HTERT RPE-1 (cell line): ENCODE data around the gene C15orf39.
"Not testable (repeated sequence)": the region's sequence is repeated elsewhere in the genome, so short reads cannot be mapped to it uniquely, and the experiment has no call there.

Source experiments
- in situ Hi-C: fragments of 300-500 bp; cut with MboI; formaldehyde crosslinking; loops from 4 replicates; pipeline ENCODE4 v1.14.3; 2020; ENCODE audit warnings: low sequenced_read_pairs

Gene C15orf39

GRCh38 chr15:75229191-75230015 is 27.7 kb downstream of the C15orf39 start:
- in situ Hi-C loops, result no loop called here

DNA sequence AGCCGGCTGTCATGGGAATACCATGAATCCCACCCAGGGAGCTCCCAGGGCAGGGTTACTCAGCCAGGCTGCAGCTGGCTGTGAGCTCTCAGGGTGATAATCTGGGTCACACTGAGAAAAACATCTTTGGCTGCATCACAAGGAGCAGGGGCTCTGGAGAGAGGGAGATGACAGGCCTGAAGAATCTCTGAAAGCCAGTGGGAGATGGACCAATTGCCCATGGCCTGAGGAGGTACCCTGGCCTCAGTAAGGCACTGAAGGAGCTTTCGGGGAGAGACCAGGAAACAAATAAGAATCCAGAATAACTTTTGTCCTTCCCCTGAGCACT is 28.3 kb downstream of the C15orf39 start:
- in situ Hi-C loops, result no loop called here

GRCh38 chr15:75230551-75231371 is 29.1 kb downstream of the C15orf39 start:
- in situ Hi-C loops, result no loop called here

GRCh38 chr15:75231836-75232235 is 30.2 kb downstream of the C15orf39 start:
- in situ Hi-C loops, result no loop called here

- in situ Hi-C loops, result no loop called here
These were observed 30.7 kb downstream of the C15orf39 start for GRCh38 chr15:75232252-75232813.

GRCh38 chr15:75232826-75233503 is 31.3 kb downstream of the C15orf39 start:
- in situ Hi-C loops, result no loop called here

GRCh38 chr15:75233504-75234190 is 32.0 kb downstream of the C15orf39 start:
- in situ Hi-C loops, result no loop called here

GRCh38 chr15:75234191-75234810 is 32.6 kb downstream of the C15orf39 start:
- in situ Hi-C loops, result no loop called here

DNA sequence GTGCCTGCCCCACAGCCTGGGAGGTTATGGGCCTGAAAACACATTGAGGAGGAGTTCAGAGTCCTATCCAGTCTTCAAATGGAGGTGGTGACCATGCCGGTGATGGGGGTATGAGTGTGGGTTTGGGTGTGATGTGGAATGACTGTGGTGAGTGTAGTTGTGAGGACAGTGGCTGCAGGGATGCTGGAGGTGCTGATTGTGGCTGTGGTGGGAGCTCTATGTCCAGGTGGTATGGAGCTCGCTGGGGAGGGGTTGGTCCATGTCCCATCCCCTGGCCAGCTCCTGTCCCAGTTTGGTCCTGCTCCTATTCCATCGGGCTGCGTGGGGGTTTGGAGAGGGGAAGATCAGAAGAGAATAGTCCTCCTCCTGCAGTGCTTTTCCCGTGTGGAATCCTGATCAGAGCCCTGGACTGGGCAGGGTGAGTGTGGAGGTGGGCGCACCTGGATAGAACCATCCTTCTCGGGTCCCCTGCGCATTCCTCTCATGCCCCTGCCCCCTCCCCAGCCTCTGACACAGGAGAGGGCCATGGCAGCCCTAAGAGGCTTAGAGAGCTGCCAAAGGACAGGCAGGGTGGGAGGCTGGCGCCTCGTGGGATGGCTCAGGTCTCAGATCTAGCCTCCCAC is 33.5 kb downstream of the C15orf39 start:
- in situ Hi-C loops, result no loop called here

DNA sequence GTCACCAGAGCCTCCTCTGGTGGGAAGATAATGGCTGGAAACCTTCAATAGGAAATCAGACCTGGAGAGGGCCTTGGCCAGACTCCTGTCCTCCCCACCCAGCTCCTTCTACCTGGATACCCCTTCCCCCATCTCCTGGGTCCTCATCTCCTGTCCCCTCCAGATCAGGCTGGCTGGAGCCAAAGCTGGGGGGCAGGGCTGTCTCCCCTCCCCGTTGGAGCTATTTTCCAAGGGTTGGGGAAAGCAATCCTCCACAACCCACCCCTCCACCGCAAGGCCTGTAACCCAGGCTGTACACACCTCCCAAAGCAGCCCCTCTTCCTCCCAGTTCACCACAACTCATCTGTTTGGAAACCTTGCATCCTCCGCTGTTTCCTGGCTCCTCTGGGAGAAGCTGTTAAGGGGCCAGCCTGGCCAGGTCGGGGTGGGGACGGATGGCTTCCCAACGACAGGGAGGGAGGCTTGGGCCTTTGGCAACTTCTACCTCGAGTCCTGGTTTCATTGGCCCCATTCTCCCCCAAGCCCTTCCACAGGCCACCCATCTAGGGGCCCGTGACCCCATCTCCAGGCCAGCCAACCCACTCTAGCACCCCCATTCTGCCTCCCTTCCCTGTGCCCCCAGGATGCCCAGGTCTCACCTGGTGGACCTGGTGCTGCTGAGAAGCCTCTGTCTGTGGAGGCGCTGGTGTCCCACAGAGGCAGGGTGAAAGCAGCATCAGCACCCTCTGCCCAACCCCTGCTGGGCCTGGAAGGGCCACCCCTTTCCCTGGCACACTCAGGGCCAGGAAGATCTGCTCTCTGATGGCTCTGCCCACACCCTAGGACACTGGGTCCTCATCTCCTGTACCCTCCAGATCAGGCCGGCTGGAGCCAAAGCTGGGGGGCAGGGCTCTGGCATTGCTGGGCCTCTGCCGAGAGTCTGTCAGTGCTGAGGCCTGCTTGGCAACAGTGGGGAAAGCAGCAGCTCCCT is 34.4 kb downstream of the C15orf39 start:
- in situ Hi-C loops, result no loop called here

GRCh38 chr15:75237316-75237982 is 35.8 kb downstream of the C15orf39 start:
- in situ Hi-C loops, result no loop called here

- in situ Hi-C loops, result no loop called here
These were observed 36.5 kb downstream of the C15orf39 start for GRCh38 chr15:75238150-75238549.

DNA sequence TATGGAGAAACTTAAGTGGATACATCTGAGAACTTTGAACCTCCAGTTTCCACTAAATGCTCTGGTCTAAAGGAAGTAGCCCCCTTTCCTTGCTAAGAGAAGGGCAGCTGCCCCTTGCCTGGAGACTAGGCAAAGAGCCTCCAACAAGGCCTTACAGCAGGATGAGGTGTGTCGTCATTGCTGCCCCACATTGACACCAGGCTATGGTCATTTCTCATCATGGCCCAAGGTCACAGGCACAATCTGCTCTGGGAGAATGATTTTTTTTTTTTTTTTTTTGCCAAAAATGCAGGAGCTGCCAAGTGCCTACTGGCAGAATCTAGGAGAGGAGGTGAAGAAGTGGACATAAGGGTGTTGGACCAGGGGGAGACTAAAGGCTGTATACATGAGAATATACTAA is 44.1 kb downstream of the C15orf39 start:
- in situ Hi-C loops, result not testable (repeated sequence)

DNA sequence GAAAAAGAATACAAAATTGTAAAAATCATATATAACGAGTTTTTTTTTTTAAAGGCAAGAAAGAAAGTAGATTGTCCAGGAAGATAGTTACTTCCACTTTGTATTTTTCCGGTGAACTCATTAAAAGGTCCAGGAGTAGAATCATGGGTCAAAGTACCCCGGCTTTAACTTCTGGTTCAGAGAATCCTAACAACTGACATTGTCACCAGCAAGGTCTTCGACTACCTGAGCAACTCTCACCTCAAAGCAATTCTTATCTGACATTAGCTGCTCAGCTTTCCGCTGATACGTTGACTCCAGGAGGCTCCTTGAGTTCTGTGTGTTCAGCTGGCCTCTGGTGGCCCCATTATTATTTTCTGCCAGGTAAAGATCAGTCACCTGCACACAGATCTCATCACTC is 47.3 kb downstream of the C15orf39 start:
- in situ Hi-C loops, result not testable (repeated sequence)

GRCh38 chr15:75249726-75250125 is 48.0 kb downstream of the C15orf39 start:
- in situ Hi-C loops, result no loop called here

DNA sequence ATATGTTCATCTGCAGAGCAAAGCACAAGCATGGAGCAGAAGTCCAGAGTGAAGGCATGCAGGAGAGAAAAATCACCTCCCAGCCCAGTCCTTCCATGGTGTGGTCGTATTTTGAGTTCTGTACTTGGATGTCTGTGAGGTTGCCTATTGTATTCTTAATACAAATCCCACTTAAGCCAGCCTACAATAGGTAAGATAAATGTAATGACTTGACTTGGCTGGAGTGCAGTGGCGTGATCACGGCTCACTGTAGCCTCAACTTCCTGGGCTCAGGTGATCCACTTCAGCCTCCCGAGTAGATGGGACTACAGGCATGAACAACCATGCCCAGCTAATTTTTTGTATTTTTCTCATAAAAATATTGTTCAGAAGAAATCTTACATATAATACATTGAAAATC is 49.7 kb downstream of the C15orf39 start:
- in situ Hi-C loops, result not testable (repeated sequence)

DNA sequence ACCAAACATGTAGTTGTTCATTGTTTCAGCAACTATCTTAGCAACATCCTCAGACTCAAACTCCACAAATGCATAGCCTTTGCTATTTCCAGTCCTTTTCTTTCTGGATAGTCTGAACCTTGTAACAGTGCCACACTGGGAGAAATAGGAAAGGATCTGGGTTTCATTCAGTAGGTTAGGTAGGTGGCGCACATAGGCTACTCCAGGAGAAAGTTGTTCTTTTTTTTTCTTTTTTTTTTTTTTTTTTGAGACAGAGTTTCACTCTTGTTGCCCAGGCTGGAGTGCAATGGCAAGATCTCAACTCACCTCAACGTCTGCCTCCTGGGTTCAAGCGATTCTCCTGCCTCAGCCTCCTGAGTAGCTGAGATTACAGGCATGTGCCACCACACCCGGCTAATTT is 50.6 kb downstream of the C15orf39 start:
- in situ Hi-C loops, result not testable (repeated sequence)

DNA sequence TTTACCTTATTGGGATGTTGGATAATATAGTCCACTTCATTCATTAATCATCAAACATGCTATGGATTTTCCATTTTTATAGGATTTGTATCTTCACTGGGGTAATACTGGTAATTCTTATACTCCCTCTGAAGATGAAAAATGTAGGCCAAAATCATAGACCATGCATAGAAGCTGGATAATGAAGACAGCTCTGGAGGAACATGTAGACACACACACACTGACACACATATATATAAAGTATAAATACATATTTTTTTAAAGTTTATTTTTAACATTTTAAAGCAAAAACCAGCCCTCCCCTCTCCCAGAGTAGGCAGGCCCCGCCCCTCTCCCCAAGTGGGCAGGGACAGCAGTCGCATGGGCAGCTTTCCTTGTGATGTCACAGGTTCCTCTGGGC is 56.4 kb downstream of the C15orf39 start, which contains the start of gene GOLGA6C:
Gene GOLGA6C, plus strand, starts transcription at position 301 of the 400 bp plus-strand sequence. CDS start 265 bp downstream, outside the sequence.
- in situ Hi-C loops, result not testable (repeated sequence)
